NCI-H446 (cell line): ENCODE data around the gene ZNHIT2.

Experiments used
- DNase-seq, 2 experiments: peaks; one replicate each; lab custom pipeline; 2025; lab: John Stamatoyannopoulos, UW

ZNHIT2 gene

DNA sequence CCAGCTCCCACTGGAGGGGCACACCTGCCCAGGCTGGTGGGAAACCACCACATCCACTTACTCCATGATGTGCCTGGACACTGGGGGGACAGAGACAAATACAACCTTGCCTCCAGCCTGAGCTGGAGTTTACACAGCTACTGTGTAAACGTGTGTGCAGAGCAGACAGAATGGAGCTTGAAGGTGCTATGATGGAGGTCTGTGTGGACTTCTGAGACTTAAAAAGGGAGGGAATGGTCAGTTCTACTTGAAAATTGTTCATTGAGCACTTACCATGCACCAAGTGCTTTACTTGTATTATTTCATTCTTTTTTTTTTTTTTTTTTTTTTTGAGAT, 44.9 kb downstream of the ZNHIT2 start:
- DNase-seq, result no peak

DNA sequence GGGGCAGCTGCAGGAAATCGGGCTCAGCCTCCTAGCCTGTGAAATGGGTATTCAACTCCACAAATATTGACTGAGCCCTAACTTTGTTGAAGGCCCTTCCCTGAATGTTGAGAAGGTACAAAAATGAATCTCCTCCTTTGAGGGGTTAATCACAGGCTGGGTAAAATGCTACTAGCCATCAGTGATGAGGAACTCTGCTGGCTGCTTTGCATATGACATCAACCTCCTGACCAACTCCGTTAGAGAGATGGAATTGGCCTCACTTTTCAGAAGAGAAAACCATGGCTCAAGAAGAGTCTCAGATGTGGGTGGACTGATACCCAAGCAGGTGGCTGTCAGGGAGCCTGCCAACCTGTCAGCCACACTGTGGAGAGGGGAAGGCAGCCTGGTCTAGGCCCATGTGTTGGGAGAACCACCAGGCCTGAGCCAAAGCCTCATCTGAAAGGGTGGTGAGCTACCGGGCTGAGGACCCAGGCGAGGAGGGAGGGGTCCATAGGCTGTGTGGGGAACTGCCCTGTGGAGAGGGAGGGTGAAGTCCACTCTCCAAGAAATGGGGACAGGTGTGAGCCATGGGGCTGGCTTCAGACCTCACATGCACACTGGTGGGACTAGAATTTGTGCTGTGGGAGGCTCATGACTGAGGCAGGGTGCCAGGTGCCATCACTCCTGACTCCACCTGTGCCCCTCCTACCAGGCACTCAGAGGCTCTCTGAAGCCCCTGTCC, 45.4 kb downstream of the ZNHIT2 start:
- no peak for DNase-seq

GRCh38 chr11:65069217-65069616, 48.3 kb downstream of the ZNHIT2 start:
- no peak for DNase-seq

GRCh38 chr11:65067446-65067845, 50.1 kb downstream of the ZNHIT2 start:
- DNase-seq, result no peak

- DNase-seq, result no peak
These were observed 50.7 kb downstream of the ZNHIT2 start for GRCh38 chr11:65066805-65067291.
